Activated CD4-positive, alpha-beta T cell treated with anti-CD3 and anti-CD28 coated beads for 48 hours (primary cell): ENCODE data around the gene CCDC186.

Experiments used
- DNase-seq: peaks from one replicate; pipeline ENCODE4 v3.0.0-alpha.2; 2020

CCDC186 gene

DNA sequence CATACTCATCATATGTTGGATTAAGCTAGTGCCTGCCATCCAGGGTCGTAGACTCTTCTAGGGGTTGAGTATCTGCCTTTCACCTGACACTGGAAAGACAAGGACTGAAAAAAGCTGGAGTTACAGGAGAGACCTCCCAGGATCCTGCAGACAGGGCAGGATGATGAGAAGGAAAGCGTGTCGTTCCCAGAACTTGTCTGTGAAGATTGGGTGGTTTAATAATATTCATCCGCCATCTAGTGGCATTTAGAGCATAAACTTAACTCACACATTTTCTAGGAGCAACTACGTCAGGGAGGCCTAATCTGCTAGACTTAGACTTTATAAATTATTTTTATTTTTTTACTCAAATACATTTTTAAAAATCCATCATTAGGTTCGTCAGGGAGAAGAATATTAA is 70.7 kb downstream of the CCDC186 start:
- DNase-seq = no peak

DNA sequence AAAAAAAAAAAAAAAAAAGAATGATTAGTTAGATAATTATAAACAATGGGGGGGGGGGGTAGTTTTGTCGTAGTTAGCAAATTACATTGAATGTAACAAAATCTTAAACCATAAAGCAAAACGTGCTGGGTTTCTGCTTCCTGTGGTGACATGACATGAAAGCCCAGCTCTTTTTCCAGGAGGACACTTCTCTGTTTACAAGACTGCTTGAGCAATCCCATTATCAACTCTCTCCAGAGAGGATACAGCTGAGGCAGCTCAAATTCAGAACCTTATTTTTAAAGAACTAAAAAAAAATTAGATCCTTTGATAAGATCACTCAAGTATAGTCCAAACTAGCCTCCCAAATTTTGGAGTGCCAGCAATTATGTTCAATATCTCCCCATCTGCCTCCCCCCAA is 71.7 kb downstream of the CCDC186 start:
- no peak for DNase-seq

DNA sequence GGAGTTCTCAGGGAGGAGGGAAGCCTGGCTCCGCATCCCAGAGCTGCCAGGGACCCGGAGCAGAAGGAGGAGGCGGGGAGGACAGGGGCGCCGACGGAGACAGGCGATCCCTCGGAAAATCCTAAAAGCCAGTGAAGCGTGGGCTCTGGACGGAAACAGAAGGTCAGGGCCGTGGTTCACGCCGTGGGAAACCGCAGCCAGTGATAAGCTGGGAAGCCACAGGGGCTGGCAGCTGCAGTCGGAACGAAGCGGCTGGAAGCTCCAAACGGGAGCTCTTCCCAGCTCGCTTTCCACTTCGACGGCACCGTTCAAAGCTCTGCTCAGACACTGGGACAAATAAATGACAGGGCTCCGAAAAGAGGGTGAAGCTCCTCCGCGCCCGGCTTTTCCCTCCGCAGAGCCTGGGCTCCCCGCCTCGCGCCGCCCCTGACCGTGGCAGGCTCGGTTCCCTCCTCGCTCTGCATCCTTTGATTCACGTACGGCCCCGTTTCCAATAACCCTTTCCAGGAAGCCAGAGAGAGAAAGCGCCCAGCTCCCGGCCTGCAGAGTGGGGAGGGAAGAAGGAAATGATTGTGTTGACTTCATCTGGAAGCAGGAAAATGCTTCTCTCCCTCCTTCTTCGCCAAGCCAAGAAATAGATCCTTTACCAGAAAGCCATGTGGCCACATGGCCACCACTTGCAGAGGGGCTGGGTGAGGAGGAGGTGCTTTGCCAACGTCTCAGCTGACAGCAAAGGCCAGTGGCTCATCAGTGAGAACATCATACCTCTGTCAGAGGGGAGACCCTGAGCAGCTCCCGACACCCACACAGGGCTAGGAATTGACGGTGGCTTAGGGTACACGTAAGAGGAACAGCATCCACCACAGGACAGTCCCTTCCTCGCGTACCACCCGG is 72.9 kb downstream of the CCDC186 start:
- DNase-seq = peak; percentile 18

DNA sequence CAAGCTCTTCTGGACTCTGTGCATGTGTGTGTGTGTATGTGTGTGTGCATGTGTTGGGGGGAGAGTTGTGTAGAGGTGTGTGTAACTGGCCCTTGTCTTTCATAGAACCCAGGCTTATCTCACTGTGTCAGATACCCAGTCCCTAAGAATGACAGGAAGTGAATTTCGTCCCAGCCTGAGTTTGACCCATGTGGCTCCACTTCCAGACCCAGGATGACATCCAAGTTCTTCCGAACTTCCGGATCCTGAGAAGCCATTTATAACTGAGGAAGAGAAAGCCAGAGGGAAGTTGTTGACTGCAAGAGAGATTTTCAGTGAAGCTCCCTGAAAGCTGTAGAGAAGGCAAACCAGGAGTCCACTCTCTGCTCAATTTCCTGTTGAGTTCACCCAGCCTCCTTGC is 77.1 kb downstream of the CCDC186 start:
- no peak for DNase-seq

DNA sequence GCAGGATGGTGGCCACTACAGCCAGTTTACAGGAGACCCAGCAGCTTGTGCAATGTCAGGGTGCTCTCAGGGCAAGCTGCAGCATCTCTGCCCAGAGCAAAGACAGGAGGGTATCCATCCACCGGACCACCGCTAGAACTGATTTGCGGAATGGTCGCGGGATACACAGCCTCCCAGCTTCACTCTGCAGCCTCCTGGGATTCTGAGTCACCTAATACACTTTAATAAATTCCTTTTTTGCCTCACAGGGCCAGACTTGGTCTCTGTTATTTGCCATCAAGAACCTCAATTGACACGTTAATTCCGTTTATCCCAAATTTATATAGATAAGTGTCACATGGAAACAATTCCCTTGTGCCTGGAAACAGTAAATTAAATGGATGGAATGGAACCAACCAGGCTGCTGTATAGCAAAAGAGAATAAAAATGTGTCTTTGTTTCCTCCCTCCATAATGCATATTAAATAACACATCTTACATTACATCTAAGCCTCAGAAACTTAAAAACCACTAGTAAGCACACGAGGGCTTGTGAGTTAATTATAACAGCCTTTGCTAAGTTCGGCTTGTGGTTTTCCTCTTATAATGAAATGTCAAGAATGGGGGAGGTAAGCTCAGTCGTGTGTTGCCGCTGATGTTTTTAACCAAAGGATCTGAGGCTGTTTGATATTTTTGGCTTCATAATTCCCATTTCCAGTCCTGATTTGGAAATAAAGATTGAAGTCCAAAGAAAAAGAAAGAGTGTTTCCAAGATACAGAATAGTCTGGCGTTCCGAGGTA is 78.3 kb downstream of the CCDC186 start:
- no peak for DNase-seq

DNA sequence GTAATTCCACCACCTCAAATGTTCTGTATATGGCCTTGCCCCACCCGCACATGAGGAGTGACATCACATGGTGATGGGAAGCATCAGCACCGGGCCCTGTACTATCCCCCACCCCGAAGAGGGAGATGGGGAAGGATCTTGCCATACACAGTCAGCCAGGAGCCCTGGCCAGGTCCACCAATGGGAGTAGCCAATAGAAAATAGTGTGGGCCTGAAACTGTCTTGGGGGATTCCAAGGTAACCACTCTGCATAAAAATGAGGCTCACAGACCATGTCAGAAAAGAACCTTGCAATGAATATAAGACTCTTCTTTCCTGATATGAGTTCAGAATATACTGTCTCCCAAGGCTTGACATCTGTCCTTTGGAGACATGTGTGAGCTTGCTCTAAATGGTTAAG is 79.2 kb downstream of the CCDC186 start:
- no peak for DNase-seq

DNA sequence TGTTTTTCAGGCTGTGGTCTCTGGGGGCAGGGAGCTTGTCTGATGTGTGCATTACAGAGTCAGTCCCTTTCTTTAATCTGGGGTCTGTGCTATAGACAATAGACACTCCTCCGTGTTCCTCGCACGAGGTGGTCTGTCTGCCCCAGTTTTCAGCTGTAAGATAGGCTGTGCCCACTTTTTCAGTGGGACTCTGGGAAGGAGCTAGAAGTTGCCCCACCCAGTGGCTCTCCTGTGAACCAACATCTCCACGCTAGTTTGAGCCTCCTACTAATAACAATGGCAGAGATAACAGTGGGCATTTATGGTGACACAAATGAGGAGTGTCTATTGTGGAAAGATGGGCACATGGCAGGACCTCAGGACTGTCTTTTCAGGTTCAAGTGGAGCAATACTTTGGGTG is 86.3 kb downstream of the CCDC186 start:
- no peak for DNase-seq

DNA sequence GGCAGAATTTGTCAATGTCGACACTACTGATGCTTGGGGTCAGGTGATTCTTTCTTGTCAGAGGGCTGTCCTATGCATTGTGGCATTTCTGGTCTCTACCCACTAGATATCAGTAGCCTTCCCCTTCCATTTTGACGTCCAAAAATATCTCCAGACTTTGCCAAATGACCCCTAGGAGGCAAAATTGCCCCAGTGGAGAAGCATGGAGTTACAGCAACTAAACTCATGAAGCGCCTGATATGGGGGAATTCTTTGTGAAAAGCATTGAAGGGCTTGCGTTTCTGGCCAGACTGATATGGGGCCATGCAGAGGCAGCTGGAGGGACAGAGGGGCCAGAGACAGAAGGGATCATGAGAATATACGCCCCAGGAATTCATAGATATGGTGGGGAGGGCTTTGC is 86.7 kb downstream of the CCDC186 start:
- DNase-seq = no peak

DNA sequence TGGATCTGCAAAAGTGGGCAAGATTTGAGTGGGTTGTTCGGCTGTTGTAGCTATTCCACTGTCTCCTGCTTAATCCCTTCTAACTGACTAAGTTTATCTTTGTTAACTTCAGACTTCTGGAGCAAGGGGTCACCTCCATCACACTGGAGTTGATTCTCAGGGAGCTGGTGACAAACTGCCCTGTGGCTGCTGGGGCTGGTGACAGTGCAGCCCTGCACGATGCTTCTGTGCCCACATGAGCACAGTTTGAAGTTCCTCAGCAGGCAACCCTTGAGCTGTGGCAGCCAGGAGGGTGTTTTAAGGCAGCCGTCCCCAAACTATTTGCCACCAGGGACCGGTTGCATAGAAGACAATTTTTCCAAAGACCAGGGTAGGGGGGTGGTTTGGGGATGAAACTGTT is 89.8 kb downstream of the CCDC186 start:
- DNase-seq = peak; percentile 23

DNA sequence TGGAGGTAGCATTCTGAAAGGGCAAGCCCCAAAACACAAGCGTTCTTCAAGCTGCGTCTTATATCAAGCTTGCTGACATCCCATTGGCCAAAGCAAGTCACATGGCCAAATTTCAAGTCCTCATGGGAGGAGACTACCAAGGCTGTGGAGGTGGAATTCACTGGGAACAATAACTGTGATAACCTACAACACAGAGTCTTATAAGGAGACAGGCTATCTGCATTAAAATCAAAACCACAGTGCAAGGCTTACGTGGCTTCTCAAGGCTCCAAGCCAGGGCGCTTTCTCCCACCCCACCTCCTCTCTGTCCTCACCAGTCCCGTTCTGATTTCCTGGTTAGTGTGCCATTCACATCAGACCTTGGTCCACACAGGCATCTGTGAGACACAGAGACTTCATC is 91.0 kb downstream of the CCDC186 start:
- peak; percentile 16 for DNase-seq

DNA sequence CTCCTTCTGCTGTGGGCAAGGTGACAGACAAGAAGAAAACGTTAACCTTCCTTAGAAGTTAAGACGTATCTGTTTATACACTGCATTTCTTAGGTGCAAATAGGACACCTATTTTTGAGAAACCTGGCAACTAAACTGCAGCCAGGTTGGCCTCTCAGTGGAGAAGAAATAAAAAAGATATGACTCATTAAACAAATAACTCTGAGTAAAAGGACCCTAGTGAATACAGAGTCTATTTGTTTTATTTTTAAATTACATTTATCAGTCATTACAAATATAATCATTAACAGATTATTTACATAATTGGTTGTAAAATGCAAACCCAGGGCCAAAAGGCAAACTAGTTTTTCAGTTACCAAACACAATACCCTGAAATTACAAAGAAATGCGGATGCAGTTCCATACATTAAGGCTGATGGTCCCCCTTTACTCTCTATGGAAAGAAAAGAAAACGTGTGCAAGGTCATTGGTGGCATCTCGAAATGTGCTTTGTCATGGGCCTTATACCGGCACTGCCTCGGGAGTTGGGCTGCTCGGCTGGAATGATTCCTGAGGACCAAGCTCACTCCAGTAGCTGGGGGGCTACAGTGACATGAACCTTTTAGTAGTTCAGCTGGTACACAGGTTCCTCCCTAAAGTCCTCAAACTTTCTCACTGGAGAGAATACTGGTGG is 92.0 kb downstream of the CCDC186 start:
- DNase-seq = no peak

DNA sequence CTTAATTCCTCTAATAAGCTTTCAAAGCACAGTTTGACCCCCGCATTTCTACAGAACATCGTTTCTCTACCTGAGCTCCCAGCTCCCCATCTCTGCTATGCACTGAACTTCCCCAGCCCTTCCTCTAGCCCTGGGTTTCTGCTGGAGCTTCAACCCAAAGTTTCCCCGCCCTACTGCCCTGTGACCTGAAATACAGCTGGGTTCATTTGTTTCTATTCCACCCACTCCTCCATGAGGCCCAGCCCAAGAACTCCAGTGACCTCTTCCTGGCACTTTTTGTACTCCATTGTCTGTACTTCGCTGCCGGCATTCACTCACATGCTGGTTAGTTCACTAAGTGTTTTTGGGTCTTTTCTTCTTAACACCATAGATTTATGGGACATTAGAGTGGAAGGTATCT is 94.6 kb downstream of the CCDC186 start:
- DNase-seq = no peak

DNA sequence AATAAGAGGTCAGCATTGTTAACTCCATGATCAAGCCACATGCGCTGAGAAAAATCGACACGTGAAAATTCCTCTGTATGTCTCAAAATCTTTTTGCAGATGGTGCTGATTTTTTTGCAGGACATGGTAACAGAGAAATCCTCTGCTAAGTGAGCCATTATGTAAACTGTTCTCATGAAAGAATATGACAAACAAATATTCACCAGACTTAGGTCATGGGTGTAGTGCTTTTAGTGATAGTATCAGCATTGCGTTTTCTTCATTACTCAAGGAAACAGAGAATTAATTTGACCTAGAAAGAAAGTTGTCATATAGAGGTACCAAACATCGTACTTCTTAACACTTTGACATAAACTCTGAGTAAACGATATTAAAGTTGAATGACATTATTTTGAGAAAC is 95.7 kb downstream of the CCDC186 start:
- no peak for DNase-seq

DNA sequence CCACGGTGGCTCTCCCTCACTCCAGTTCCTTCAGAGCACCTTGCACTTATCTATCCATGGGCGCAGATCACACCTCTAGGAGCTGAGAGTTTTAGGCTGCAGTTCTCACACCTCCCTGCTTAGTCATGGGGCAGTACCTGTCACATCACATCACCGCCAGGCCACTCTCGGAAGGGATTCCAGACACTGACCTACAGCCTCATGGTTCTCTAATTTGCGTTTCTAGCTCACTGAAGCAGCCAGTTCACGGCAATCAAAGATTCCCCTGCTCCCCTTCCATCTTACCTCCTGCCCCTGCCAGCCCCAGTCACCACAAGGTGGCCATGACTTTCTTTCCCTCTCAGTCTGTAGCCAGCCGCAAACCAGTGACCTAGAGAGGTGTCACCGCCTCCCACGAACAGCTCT is 96.2 kb downstream of the CCDC186 start:
- no peak for DNase-seq

DNA sequence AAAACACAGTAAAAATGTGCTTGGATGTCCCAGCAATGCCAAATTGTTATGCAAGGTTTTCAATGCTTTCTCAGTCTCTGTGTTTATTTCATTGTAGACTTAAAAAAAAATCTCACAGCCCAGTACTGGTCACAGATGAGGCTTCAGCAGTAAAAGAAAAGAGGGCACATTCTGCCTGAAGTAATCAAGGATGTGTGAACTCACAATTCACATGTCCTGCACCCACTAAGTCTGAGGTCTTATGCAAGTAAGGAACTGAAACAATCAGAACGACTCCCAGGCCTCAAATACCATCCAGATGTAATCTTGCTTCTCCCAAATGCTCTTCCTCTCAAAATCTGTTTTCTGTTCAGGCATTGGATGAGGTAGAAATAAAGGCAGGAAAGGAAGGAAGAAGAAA is 96.7 kb downstream of the CCDC186 start:
- no peak for DNase-seq

DNA sequence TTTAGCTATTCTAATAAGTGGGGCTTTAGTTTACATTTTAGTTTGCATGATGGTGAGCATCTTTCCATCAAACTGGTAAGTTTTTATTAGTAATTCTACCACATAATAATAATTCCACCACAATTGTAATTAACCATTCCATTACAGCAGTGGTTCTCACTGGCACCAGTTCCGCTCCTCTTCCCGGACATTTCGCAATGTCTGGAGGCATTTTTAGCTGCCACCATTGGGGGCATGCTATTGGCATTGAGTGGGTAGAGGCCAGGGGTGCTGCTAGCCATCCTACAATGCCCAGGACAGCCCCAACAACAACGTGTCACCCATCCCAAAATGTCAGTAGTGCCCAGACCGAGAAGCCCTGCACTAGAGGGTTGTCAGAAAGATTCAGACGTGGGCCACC is 98.9 kb downstream of the CCDC186 start:
- no peak for DNase-seq

DNA sequence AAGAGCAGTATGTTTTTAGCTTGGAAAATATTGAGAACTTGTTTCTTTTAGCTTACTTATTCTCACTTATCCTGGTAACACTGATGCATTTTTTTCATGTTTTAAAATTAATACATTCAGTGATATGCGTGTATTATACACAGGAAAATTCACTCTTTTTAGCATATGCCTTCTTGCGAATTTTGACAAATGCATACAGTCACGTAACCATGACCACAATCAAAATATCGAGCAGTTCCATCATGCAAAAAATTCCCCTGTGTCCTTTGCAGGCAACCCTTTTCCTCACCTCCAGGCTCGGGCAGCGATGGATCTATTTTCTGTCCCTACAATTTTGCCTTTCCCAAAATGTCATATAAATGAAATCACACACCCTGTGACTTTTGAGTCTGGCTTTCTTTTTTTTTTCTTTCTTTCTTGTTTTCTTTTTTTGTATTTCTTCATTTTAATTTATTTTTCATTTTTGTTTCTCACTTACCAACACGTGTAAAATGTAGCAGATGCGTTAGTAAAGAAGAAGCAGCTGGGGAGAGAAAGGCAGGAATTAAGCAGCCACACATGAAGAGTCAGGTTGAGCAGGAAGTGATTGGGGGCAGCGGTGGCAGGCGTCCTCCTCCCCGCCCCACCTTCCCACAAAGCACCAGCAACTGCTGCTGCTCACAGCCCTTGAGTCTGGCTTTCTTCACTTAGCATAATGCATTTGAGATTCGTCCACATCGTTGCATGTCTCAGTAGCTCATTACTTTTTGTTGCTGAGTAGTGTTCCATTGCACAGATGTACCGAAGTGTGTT is 100.4 kb downstream of the CCDC186 start:
- DNase-seq = no peak

DNA sequence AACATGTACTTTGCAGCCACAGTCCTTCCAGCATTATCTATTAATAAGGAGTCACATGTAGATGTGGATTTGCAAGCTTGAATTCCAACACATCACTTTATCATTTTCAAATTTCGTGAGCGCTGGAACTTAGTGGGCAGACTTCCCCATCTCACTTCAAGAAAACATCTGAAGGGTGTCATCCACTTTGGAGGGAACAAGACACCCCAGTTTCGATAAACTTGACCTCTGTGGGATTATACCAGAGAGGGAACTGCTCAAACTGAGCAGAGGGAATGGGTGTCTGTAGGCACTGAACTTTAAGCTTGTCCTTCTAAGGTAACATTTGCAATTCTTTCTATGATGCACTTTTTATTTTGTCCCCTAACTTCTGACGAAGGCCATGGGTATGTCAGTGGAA is 102.8 kb downstream of the CCDC186 start:
- DNase-seq = no peak
